CD4-positive, alpha-beta T cell treated with Interleukin-21 for 1 hour (primary cell): ENCODE data around the gene CERS5.

Experiments used
- DNase-seq: peaks from one replicate; pipeline ENCODE4 v3.0.0-alpha.2; 2020

CERS5 gene

DNA sequence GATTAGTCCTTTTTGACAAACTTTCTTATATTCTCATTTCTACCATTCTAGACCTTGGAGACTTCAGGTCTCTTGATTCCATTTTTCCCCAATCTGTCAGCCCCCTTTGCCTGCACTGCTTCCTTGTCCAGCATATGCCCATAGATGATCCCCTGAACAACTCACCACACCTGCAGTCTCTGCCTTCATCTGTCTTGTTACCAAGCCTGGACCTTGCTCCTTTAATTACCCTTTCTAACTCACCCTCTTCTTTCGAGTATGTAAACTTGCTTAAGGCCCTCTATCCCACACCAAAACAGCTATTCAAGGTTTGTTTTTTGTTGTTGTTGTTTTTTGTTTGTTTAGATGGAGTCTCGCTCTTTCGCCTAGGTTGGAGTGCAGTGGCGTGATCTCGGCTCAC is 45.5 kb downstream of the CERS5 start:
- no peak for DNase-seq

DNA sequence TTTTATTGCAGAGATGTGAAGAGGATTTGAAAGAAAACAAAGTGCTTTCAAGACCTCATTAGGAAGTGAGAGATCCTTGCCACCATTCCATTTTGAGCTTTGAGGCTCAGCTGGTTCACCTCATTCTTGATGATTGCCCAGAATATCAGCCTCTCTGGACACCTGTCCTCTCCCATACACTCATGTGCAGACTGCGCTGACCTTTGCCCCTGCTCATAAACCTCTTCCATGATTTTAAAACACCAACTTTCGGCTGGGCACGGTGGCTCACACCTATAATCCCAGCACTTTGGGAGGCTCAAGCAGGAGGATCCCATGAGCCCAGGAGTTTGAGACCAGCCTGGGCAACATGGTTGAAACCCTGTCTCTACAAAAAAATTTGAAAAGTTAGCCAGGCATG is 46.2 kb downstream of the CERS5 start:
- DNase-seq: no peak

DNA sequence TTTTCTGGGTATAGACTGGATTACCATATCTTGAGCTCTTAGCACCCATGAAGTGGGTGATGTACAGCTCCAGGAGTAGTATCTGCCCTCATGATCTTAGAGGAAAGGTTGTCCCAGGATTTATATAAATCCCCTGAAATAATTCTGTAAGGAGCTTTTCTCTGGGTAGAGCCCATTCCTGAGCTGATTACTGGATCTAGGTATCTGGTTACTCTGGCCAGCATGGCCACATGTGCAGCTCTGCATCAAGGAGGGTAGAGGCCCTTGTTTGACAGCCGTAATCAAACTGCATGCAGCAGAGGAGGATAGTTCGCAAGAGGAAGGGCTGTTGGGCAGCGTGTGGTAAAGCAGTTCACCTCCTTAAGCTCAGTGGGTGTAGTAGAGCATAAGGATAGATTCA is 46.6 kb downstream of the CERS5 start:
- DNase-seq: no peak

DNA sequence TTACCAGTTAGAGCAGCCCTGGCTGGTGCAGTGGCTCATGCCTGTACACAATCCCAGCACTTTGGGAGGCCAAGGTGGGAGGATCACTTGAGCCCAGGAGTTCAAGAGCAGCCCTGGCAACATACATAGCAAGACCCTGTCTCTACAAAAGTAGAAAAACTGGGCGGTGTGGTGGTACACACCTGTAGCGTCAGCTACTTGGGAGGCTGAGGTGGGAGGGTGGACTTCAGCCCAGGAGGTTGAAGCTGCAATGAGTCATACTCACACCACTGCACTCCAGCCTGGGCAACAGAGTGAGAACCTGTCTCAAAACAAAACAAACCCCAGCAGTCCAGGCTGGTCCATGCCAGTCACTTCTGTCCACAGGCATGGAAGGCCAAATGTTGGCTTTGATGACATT is 47.8 kb downstream of the CERS5 start:
- DNase-seq: no peak

DNA sequence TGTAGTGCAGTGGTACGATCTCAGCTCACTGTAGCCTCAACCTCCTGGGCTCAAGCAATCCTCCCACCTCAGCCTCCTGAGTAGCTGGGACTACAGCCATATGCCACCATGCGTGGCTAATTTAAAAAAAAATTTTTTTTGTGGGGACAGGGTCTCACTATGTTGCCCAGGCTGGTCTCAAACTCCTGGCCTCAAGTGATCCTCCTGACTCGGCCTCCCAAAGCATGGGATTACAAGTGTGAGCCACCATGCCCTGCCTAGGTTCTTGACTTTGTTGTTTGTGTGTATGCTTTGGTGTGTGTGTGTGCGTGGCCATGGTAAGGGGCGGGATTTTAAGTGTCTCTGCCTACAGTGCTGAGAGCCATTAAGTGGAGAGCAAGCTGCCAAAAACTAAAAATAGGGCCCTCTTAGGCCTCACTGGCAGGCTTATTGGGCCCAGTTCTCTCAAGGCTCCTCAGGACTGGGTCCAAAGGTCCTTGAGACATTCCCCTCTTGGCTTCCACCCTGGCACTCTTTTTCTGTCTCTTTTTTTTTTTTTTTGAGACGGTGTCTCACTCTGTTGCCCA is 50.0 kb downstream of the CERS5 start:
- DNase-seq: no peak

DNA sequence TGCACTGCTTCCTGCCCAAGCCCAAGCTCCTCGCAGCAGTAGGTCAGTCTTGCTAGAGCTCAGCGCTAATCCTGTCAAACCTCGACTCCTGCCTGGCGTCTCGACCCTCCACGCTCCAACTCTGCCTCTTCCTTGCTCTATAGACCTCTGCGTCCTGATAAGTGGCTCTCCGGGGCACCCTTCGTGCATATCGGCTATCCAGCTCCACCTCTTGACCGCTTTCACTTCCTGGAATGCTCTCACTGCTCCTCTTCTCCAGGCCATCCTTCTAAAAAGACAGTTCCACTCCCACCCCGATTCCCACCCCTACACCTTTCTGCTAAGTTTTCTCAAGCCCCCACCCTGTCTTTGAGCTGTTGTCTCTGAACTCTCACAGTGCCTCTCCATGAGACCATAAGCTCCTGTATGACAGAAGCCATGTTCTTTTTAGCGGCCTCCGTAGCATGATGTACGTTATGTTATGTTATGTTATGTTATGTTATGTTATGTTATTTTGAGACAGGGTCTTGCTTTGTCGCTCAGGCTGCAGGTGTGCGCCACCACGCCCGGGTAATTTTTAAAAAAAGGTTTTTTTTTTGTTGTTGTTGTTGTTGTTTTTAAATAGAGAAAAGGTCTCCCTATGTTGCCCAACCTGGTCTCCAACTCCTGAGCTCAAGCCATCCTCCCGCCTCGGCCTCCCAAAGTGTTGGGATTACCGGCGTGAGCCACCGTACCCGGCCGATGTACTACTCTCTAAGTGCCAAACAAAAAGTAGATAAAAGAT is 54.5 kb downstream of the CERS5 start:
- DNase-seq: no peak

DNA sequence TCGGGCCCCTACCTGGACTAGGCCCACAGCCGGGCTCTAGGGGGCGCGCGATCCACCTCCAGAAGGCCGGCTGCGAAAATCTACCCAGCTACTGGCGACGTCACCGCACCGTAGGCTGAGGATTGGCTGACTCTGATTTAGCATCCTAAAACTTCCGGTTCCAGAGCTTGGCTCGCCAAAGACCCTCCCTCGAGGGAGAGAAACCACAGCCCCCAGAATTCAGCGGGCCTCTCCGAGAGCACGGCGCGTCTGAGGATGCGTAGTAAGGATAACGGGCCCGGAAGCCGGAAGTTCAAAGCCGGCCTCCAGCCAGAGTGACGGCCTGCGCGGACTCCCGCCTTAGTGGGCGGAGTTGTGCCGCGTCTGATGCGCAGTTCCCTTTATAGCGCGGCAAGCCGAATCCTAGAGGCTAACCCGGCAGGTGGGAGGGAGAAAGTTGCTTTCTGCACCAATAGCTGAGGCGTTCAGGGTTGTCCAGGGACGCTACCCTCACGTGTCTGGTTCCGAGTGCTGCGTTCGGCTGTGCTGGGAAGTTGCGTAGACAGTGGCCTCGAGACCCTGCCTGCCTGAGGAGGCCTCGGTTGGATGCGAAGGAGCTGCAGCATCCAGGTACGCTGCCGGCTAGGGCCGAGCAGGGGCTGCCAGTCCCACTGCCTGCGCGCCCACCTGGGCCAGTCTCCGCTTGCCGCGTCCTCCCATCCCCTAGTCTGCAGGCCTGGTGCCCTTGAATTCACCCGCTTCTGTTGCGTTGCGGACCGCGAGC is 55.3 kb downstream of the CERS5 start, which contains the start of gene COX14:
COX14 (plus strand) TSS at position 544 of the 763 bp plus-strand sequence. CDS start 7,808 bp downstream, outside the sequence.
- DNase-seq: peak; percentile 100

DNA sequence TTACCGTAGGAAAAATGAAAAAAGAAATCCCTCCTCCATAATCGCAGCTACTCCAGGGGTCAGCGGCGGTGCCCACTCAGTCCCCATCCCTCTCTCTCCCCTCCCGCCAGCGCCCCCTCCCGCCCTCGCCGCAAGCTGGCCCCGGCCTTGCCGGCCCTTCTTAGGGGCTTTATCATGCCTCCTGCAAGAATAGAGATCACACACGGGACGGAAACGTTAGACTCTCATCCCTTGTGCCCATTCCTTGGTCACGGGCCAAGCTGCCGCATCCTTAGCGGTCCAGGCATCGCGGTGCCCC is 55.8 kb downstream of the CERS5 start:
- no peak for DNase-seq

DNA sequence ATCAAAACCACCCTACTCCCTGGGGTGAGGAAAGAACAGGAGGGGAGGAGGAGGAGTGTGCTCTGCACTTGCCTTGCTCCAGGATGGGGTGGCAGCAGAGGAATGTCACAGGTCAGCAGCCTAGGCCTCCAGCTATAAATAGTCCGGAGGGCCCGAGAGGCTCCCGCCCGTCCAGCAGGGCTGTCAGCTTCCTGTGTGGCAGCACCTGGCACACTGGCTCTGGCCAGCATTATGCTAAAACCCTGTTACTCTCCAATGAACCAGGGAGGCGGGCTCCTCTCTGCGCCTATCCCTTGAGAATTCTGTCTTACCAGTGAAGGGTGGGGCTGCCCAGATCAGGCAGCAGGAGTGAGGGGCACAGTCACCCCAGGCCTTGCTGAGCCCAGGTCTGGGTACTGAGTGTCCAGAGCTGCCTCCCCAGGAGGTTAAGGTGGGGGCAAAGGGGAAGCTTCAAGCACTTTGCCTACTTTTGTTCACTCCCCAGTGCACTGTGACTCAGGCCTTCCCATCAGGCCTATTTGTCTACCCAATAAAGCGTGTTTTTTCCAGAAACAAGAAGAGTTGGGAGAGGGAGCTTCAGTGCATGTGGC is 56.3 kb downstream of the CERS5 start:
- DNase-seq: no peak

DNA sequence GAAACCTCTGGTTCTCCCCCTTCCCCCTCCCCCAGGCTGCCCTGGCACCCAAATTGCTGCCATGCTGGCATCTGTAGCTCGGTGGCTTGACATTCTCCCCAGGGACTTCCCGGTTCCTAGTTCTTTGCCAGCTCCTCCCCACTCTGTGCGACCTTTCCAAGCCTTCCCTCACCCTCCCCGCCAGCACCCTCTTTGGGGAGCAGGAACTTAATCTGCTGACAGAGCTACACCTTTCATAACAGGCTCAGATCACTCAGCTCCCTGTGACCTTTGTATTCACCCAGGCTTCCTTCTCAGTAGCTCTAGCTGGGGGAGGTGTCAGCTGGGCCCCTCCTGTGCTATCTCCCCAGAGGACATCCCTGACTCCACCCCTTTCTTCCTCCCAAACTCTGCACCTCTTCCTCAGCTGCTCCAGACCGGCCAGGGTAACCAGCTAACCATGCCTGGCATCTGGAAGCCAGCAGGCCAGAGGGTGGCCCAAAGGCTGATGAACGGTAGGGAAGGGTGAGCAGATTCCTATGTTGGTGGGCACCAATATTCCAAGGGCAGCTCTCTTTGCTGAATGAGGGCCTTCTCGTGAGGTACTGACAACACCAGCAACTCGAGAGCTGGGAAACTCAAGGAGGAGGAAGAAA is 56.9 kb downstream of the CERS5 start:
- DNase-seq: no peak

DNA sequence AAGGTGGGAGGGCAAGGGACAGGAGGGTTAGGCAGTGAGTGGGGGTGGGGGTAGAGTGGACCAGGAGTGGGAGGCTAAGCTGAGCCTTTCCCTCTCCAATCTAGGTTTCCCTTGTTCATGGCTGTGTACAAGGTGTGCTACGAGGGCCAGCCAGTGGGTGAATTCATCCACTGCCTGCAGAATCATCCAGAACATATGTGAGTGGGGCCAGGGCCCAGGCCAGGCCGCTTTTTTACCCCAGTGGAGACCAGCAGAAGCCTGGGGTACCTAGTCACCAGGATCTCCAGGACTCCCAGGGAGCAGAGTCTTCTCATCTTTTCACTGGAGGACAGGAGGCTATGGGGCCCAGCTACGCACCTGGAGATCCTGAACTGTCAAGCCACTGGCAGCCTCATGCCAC is 57.9 kb downstream of the CERS5 start:
- no peak for DNase-seq

DNA sequence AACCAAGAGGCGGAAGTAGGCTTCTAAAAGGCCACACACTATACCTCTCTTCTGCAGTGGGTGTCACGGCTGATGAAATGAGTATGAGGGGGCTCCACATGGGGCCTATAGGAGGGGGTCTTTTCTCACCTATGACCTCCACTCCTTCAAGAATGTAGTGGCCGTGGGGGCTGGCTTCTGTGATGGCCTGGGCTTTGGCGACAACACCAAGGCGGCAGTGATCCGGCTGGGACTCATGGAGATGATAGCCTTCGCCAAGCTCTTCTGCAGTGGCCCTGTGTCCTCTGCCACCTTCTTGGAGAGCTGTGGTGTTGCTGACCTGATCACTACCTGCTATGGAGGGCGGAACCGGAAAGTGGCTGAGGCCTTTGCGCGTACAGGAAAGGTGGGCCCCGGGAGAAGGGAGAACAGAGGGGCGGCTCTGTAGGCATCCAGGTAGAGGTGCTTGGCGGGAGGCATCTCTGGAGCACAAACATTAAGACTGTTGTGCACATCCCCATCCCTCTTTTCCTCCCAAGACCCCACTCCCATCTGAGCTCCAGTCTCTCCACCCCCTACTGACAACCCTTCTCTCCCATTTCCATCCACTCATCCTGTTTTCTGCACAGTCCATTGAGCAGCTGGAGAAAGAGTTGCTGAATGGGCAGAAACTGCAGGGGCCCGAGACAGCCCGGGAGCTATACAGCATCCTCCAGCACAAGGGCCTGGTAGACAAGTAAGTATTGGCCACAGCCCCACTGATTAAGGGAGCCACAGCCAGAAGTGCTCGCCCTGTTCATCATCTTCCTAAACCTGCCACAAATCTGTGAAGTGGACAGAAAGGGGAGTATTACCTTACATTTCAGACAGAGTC is 59.5 kb downstream of the CERS5 start:
- no peak for DNase-seq

DNA sequence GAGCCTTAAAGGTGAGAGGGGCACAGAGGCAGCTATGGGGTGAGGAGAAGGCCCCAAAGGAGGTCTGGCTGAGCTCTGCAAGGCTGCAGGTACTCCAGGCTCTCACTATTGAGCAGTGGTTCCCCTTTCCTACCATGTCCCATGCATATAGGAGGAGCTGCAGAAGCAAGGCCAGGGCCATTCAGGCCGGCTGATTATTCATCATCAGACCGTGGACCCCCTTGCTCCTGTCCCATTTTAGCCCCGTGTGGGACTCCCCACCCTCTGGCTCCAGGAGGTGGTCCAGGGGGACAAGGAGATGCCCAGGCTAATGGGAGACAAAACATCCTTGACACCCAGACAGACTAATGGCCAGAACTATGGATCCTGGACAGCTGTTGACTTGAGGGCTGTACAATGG is 60.3 kb downstream of the CERS5 start:
- no peak for DNase-seq

DNA sequence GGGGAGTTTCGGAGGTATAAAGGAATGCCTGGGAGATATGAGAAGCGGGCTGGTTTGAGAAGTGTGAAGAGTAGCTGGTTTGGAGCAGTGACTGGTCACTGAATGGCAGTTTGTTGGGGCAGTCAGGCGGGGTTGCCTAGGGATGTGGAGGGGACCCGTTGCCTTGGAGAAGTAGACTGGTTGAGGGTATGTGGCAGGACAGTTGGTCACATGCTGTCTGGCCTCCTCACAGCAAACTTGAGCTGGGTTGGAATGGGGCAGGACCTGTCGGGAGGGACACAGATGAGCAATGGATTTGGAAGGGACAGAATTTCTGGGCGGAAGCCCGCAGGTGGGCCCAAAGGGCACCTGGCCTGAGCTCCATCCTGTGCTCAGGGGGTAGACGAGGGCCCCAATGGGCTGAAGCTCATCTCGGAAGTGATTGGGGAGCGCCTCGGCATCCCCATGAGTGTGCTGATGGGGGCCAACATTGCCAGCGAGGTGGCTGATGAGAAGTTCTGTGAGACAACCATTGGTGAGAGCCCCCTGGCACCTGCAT is 61.2 kb downstream of the CERS5 start:
- DNase-seq: no peak

DNA sequence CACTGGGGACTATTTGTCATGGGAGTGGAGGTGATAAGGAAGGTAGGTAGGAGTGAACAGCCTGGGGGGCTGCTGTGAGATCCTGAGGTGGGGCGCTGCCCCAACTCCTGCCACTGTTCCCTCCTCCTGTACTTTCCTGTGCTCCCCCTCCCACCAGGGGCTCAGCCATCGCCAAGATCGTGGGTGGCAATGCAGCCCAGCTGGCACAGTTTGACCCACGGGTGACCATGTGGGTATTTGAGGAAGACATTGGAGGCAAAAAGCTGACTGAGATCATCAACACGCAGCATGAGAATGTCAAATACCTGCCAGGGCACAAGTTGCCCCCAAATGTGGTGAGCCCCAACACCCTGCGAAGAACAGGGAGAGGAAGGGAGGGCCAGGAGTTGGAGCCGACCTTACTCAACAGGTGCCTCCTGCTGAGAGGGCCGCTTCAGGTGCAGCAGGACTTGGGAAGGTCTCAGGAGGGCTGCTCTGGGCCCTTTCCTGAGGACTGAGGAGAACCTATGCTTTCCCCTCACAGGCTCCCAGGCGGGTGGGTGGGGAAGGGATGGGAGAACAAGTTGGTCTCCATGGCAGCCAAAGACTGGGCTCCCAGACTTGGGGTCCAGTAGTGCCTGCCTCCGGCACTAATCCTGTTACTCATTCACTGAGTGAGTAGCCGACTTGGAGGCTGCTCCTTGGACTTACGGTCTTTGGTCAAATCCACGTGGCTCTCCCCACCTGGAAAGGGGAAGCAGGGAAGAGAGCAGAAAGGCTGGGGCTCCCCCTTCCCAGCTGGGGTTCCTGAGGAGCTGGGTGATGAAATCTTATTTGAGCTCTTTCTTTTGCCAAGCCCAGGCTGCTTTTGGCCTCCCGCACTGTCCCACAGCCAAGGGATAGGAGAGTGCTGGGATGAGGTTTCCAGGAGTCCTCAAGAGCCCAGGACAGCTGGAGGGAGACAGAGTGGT is 62.5 kb downstream of the CERS5 start:
- DNase-seq: no peak

DNA sequence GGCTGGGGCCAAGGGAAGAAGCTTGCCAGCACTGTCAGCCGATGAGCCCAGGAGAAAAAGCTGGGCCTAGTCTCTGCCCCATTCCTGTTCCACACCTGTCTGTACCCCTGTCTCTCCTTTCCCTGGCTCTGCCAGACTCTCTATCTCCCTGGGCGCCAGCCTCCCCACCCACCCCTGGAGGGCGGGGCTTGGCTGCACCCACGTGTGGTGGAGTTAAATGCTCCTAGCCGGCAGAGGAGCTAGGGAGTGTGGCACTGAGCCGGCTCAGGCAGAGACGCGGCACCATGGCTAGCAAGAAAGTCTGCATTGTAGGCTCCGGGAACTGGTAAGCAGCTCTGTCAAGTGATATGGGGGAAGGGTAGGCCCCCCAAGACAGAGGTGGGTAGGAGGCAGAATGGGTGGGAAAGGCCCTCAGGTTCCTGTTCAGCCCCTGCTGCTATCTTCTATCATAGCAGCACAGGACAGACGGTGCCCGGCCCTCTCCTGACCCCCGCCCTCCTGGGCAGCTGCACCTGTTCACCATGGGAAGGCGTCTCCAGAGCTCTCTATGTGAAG is 63.3 kb downstream of the CERS5 start, which contains the start of gene GPD1:
GPD1 (plus strand) TSS at position 242 of the 555 bp plus-strand sequence; CDS start at position 285, 43 bp downstream.
- no peak for DNase-seq

DNA sequence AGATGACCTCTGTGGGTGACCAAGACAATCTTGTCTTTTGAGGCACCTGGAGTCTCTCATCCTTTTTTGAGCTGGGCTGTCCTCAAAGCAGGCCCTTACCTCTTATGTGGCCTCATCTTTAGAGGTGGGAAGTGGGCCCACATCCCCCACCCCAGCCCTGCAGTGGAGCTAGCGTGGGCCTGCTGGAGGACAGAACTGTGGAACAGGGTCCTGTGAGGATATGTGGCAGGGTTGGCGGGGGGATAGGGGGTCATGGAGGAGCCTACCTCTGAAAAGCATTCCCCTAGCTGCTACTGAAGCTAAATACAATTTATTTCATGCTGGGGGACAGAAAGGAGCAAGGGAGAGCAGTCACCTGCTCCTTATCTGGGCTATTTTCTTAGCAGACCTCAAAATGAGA is 63.8 kb downstream of the CERS5 start:
- DNase-seq: no peak

DNA sequence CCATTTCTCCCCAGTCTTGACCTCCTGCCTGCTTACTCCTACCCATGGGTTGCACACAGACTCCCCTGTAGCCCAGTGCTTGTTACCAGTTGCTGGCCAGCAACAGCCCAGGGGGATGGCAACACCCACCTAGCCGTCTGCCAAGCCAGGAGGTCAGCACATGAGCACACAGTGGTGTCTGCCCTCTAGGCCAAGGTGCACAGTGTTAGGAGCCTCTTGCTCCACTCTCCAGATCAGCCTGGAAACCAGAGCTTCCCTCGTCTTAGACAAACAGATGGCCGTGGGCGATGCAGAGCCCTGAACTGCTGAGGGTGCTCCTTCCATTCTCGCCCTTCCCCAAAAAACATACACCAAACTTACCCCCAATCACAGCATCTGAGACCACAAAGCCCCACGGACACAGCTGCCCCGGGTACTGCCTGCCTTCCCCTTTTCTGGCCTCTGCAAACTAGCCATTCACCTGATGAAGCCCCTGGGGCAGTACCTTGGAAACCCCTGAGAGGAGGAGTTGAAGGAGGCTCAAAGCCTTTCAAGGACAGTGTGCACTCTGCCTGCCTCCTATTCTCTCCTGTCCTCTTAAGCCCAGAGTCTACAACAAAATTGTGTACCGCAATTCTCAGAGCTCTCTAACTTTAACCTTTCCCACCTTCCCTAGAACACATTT is 64.4 kb downstream of the CERS5 start:
- no peak for DNase-seq

DNA sequence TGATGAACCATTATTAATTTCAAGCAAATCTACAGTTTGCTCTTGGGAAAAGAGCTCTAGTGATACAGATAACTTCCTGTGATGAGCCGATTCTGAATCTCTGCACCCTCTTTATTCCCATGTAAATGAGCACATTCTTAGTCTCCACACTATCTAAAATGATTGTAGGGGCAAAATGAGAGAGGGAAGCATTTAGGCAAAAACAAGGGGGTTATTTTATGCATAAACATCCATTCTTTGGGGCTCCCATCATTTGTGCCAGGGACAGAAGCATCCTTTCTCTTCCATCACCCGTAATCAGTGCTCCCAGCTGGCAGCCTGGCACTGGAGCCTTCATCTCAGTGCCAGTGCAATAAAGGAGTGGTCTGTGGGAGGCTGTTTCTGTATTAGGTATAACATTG is 65.0 kb downstream of the CERS5 start:
- DNase-seq: no peak

DNA sequence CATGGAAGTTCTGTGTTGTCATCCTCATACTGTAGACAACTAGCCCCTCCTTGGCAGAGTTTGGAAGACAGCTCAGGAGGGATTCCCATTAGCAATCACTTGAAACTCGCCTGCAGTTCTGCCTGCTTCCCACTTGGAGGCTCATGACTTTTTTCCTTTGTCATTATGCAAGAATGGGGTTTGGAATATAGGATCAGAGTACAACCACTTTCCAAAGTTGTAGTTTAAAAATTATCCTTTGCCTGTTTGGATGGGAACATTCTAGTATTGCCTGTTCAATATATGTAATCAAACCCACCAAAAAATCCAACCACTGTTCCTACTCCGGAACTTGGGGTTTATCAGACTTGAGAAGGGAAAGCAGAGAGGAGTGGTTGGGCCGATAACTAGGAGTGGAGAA is 65.5 kb downstream of the CERS5 start:
- DNase-seq: no peak
